GM12878 (cell line): ENCODE data around the gene C11orf52. TPM values are rescaled to one million over a fixed set of nuclear protein-coding genes. Genes with fewer than 3 reads are reported as not detected.

Source experiments
- ATAC-seq: fragments of 200-7000 bp; cut with Tn5 transposase; 3 replicates; pipeline ENCODE4 v1.9.1; 2020; ENCODE audit warnings: mild to moderate bottlenecking, moderate library complexity
- BruUV-seq: library from RNA; stranded (reverse); fragments of 400-500 nt; replicated peaks from 2 replicates; lab custom pipeline; 2021; lab: Mats Ljungman, UMichigan
- CTCF ChIA-PET: fragments of 300-600 bp; sonication (Branson Sonifier 250); formaldehyde crosslinking; extraction: SDS; loops from one replicate; lab custom pipeline; 2021; ENCODE audit warnings: inconsistent platforms; lab: Yijun Ruan, JAX
- POLR2A ChIA-PET: fragments of 350-600 bp; formaldehyde crosslinking; extraction: SDS; loops from one replicate; lab custom pipeline; 2021; ENCODE audit warnings: inconsistent platforms; lab: Charles Lee
- RAD21 ChIA-PET: fragments of 300-600 bp; sonication (Branson Sonifier 250); formaldehyde crosslinking; loops from one replicate; lab custom pipeline; 2023; ENCODE audit warnings: antibody characterized with exemption; ENCODE audit not compliant: unreplicated experiment; lab: Charles Lee
- SMC1A ChIA-PET: fragments of 300-600 bp; sonication (Branson Sonifier 250); formaldehyde crosslinking; loops from one replicate; lab custom pipeline; 2023; ENCODE audit not compliant: unreplicated experiment, uncharacterized antibody; lab: Charles Lee
- DNase-seq: peaks from one replicate; pipeline ENCODE4 v3.0.0-alpha.2; 2011; ENCODE audit warnings: low read depth, low spot score
- FAIRE-seq: peaks from 3 replicates; lab custom pipeline; 2011; peaks lifted over from hg19 to GRCh38; lab: Jason Lieb, UNC
- H2AFZ ChIP-seq: 2 replicates; pipeline ENCODE4 v1.6.0; 2011; ENCODE audit warnings: low read depth, low read length, control low read depth; ENCODE audit not compliant: control insufficient read depth
- H3K27ac ChIP-seq: 2 replicates; pipeline ENCODE4 v1.5.1; 2011; ENCODE audit warnings: control low read depth; ENCODE audit not compliant: control insufficient read depth, insufficient read depth
- H3K27me3 ChIP-seq, 2 experiments: replicated peaks in 1 of 2; 2 replicates each; pipeline versions ENCODE4 v1.6.0 to v1.6.1; 2011; ENCODE audit warnings: low read length in 1 of 2; ENCODE audit not compliant: control insufficient read depth in 2 of 2, insufficient read depth in 2 of 2
- H3K36me3 ChIP-seq, 2 experiments: 2 replicates each; pipeline ENCODE4 v1.5.1; 2011; ENCODE audit warnings: low read length in 1 of 2; ENCODE audit not compliant: control insufficient read depth in 2 of 2, insufficient read depth in 2 of 2
- H3K4me1 ChIP-seq: 2 replicates; pipeline ENCODE4 v1.6.1; 2011; ENCODE audit warnings: mild to moderate bottlenecking, low read length, moderate library complexity, mixed read lengths; ENCODE audit not compliant: control insufficient read depth, insufficient read depth
- H3K4me2 ChIP-seq: 2 replicates; pipeline ENCODE4 v1.6.0; 2011; ENCODE audit warnings: control low read depth; ENCODE audit not compliant: control insufficient read depth, insufficient read depth
- H3K4me3 ChIP-seq: fragments of 200-600 bp; sonication (generic); 2 replicates; pipeline ENCODE4 v1.5.1; 2016
- H3K79me2 ChIP-seq: 2 replicates; pipeline ENCODE4 v1.6.0; 2011; ENCODE audit warnings: low read length; ENCODE audit not compliant: control insufficient read depth, insufficient read depth
- H3K9ac ChIP-seq: 2 replicates; pipeline ENCODE4 v1.8.0; 2011; ENCODE audit warnings: low read length, control low read depth, mixed read lengths; ENCODE audit not compliant: control insufficient read depth, insufficient read depth
- H3K9me3 ChIP-seq: replicated peaks from 3 replicates; pipeline ENCODE4 v1.5.1; 2011; ENCODE audit warnings: mild to moderate bottlenecking, low read length; ENCODE audit not compliant: control insufficient read depth, insufficient read depth
- H4K20me1 ChIP-seq: 2 replicates; pipeline ENCODE4 v1.6.0; 2011; ENCODE audit not compliant: control insufficient read depth, insufficient read depth
- BCL3 ChIP-seq: IDR thresholded peaks from 2 replicates; pipeline ENCODE4 v1.6.1; 2011; ENCODE audit warnings: borderline replicate concordance, low read depth, mild to moderate bottlenecking, moderate library complexity, low read length; ENCODE audit not compliant: insufficient read depth, poor library complexity, severe bottlenecking
- CEBPB ChIP-seq, 2 experiments: fragments of 150-350 bp in 1 of 2; IDR thresholded peaks; 2 replicates each; pipeline ENCODE4 v1.6.1; 2012 to 2014; ENCODE audit warnings: low read depth in 2 of 2, low read length in 2 of 2, borderline replicate concordance in 1 of 2, inconsistent platforms in 1 of 2
- CHD2 ChIP-seq: IDR thresholded peaks from 2 replicates; pipeline ENCODE4 v1.6.1; 2011; ENCODE audit warnings: low read depth, low read length, improper control_type of control experiment, borderline replicate concordance
- CHD4 ChIP-seq: fragments of 200-600 bp; sonication (generic); IDR thresholded peaks from 2 replicates; pipeline ENCODE4 v1.6.1; 2016; ENCODE audit warnings: mild to moderate bottlenecking
- CREM ChIP-seq: IDR thresholded peaks from 2 replicates; pipeline ENCODE4 v1.6.1; 2014; ENCODE audit warnings: antibody characterized with exemption, low read depth
- ETV6 ChIP-seq, 2 experiments: fragments of 450-650 bp in 1 of 2; IDR thresholded peaks in 1 of 2; conservative IDR thresholded peaks in 1 of 2; 2 replicates each; pipeline ENCODE4 v1.6.1; 2014; ENCODE audit warnings: antibody characterized with exemption in 1 of 2, borderline replicate concordance in 1 of 2, low read depth in 1 of 2, mild to moderate bottlenecking in 1 of 2, moderate library complexity in 1 of 2
- HDGF ChIP-seq: fragments of 450-650 bp; IDR thresholded peaks from 2 replicates; pipeline ENCODE4 v1.6.1; 2016; ENCODE audit warnings: antibody characterized with exemption
- HSF1 ChIP-seq: fragments of 150-350 bp; IDR thresholded peaks from 2 replicates; pipeline ENCODE4 v1.6.1; 2014; ENCODE audit warnings: mild to moderate bottlenecking, low read depth, low read length
- IKZF1 ChIP-seq: fragments of 450-650 bp; conservative IDR thresholded peaks from 2 replicates; pipeline ENCODE4 v1.6.1; 2017; ENCODE audit warnings: antibody characterized with exemption, mild to moderate bottlenecking
- LARP7 ChIP-seq: fragments of 450-650 bp; IDR thresholded peaks from 2 replicates; pipeline ENCODE4 v1.6.1; 2017; ENCODE audit warnings: mild to moderate bottlenecking
- MTA3 ChIP-seq: IDR thresholded peaks from 2 replicates; pipeline ENCODE4 v1.6.1; 2012; ENCODE audit warnings: low read length, inconsistent platforms, borderline replicate concordance
- NR2C1 ChIP-seq: fragments of 450-650 bp; IDR thresholded peaks from 2 replicates; pipeline ENCODE4 v1.6.1; 2017; ENCODE audit warnings: antibody characterized with exemption, mild to moderate bottlenecking, moderate library complexity
- TCF3 ChIP-seq: IDR thresholded peaks from 2 replicates; pipeline ENCODE4 v1.6.1; 2012; ENCODE audit warnings: low read depth, mild to moderate bottlenecking, low read length, borderline replicate concordance; ENCODE audit not compliant: insufficient read depth
- ZBTB11 ChIP-seq: fragments of 450-650 bp; formaldehyde crosslinking; IDR thresholded peaks from 2 replicates; pipeline ENCODE4 v1.5.0; 2022; ENCODE audit warnings: mild to moderate bottlenecking, missing genetic modification characterization
- ZNF207 ChIP-seq: fragments of 450-650 bp; IDR thresholded peaks from 2 replicates; pipeline ENCODE4 v1.6.1; 2014; ENCODE audit warnings: antibody characterized with exemption, mild to moderate bottlenecking, borderline replicate concordance
- ZNF217 ChIP-seq: fragments of 450-650 bp; IDR thresholded peaks from 2 replicates; pipeline ENCODE4 v1.6.1; 2017; ENCODE audit warnings: antibody characterized with exemption, mild to moderate bottlenecking
- WGBS: methylation state at CpG from one replicate; pipeline ENCODE4 v1.1.6; 2016; ENCODE audit warnings: low lambda C conversion rate; ENCODE audit not compliant: insufficient replicate concordance, insufficient coverage; ENCODE audit errors: missing lambda C conversion rate; 5-methylcytosine and 5-hydroxymethylcytosine counted together
- in situ Hi-C: fragments of 300-500 bp; cut with MboI; formaldehyde crosslinking; loops from 9 replicates; pipeline ENCODE4 v1.14.3; 2018; ENCODE audit warnings: mixed read lengths
- intact Hi-C: fragments of 100-400 bp; cut with micrococcal nuclease; formaldehyde crosslinking; loops from one replicate; pipeline ENCODE4 v1.14.2; 2022; ENCODE audit not compliant: unreplicated experiment
- polyA plus RNA-seq, 11 experiments: library from polyadenylated mRNA; depleted of rRNA in 4 of 11; unstranded in 6 of 11; stranded (reverse) in 5 of 11; fragments of >200 nt; fragmentation: Nextera tagmentation in 4 of 11; fragmentation: Illumina TruSeq in 1 of 11; extraction: Ambion mirVana in 4 of 11; extraction: Trizol in 1 of 11; gene quantifications; 1 replicate in 1 of 11; 2 replicates in 10 of 11; pipeline versions ENCODE4 v1.2.1 to v1.2.3, GENCODE V29; 2011 to 2016; ENCODE audit warnings: inconsistent platforms in 2 of 11, missing spikeins in 2 of 11, low read depth in 1 of 11
- total RNA-seq, 4 experiments: library from RNA; depleted of rRNA in 3 of 4; stranded (reverse); fragments of >200 nt in 3 of 4; fragmentation: Illumina TruSeq in 1 of 4; extraction: Trizol in 1 of 4; gene quantifications; 2 replicates each; pipeline versions ENCODE4 v1.2.1 to v1.2.3, GENCODE V29; 2013 to 2021
- TF ChIP-seq, protein P1 (sequence below): IDR thresholded peaks from 2 replicates; pipeline ENCODE4 v1.6.1; 2011; ENCODE audit warnings: borderline replicate concordance, low read depth, mild to moderate bottlenecking, moderate library complexity, mixed read lengths, low read length; ENCODE audit not compliant: insufficient read depth; ENCODE audit errors: extremely low read length

Gene C11orf52
- total and polyA plus RNA-seq, 10 of the 15 experiments (the other 5 are each of a cell fraction or from before 2014, with no cell fraction given): not detected

DNA sequence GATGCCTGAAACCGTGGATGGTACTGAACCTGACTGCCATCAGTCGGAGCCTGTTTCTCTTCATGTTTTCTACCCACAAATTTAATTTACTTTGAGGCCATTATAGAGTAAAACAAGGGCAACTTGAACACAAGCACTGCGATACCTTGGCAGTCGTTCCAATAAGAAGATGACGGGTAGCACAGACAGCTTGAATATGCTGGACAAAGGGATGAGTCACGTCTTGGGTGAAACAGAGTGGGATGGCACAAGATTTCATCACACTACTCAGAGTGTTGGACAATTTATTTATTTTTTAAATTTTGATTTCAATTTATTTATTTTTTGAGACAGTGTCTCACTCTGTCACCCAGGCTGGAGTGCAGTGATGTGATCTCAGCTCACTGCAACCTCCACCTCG lies 24.1 kb downstream of the C11orf52 start:
- ATAC-seq (no peak), FAIRE-seq (no peak), DNase-seq (no peak)
- no peaks in the 10 kb centered on the region for H3K79me2 ChIP-seq
- no peaks in the 10 kb centered on the region for H3K27me3 ChIP-seq
- in situ Hi-C loops: loop anchor here (10.0 kb wide), 1 partner anchor 58 kb away; no protein-coding TSS in a partner anchor
- no peaks in the 10 kb centered on the region for H3K36me3 ChIP-seq
- H3K4me2 ChIP-seq: no peak overlapping the region
- no peaks in the 10 kb centered on the region for H3K9me3 ChIP-seq
- intact Hi-C loops: no loop called here
- CTCF ChIA-PET: interaction anchor here (0.6 to 2.0 kb wide), 4 partner anchors 11 to 599 kb away, joined by 3 to 8 read pairs (median 4); no protein-coding TSS in a partner anchor
- POLR2A ChIA-PET: interaction anchor here (0.6 kb wide), 2 partner anchors 17 to 383 kb away, joined by 3 to 4 read pairs; no protein-coding TSS in a partner anchor
- no TSS peak for BruUV-seq
- no peak overlapping the region for H3K9ac ChIP-seq
- no peak overlapping the region for H2AFZ ChIP-seq
- peaks cover 21% of the 10 kb centered on the region for H3K4me1 ChIP-seq
- RAD21 ChIA-PET: no interaction called here
- H3K27ac ChIP-seq: no peak overlapping the region
- no peaks in the 10 kb centered on the region for H4K20me1 ChIP-seq
- 73% methylated on average over 7 of the region's 7 CpGs for WGBS
- SMC1A ChIA-PET: no interaction called here
- H3K4me3 ChIP-seq: no peak overlapping the region
- TF ChIP-seq ZNF217 (no peak), TCF3 (no peak), ETV6 (conservative IDR thresholded peaks at IDR 0.05 in 1 of 2, IDR thresholded peaks at IDR 0.05 in 1 of 2; ENCODE audit: borderline replicate concordance in 1 of 2, low read depth in 1 of 2) (no peak), HSF1 (no peak), BCL3 (no peak), CEBPB (IDR thresholded peaks at IDR 0.05; ENCODE audit: borderline replicate concordance in 1 of 2, low read depth in 2 of 2, low read length in 2 of 2) (no peak), MTA3 (no peak), LARP7 (no peak), CREM (no peak), IKZF1 (no peak), HDGF (no peak), CHD4 (no peak), ZBTB11 (CRISPR knock-in tag) (no peak), ZNF207 (no peak), CHD2 (no peak), NR2C1 (no peak)
- TF ChIP-seq, protein P1, sequence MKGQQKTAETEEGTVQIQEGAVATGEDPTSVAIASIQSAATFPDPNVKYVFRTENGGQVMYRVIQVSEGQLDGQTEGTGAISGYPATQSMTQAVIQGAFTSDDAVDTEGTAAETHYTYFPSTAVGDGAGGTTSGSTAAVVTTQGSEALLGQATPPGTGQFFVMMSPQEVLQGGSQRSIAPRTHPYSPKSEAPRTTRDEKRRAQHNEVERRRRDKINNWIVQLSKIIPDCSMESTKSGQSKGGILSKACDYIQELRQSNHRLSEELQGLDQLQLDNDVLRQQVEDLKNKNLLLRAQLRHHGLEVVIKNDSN: no peak
